ENCODE measurements around the gene NIPAL3.
"Not testable (repeated sequence)": the region's sequence is repeated elsewhere in the genome, so short reads cannot be mapped to it uniquely, and the experiment has no call there.

Gene NIPAL3

DNA sequence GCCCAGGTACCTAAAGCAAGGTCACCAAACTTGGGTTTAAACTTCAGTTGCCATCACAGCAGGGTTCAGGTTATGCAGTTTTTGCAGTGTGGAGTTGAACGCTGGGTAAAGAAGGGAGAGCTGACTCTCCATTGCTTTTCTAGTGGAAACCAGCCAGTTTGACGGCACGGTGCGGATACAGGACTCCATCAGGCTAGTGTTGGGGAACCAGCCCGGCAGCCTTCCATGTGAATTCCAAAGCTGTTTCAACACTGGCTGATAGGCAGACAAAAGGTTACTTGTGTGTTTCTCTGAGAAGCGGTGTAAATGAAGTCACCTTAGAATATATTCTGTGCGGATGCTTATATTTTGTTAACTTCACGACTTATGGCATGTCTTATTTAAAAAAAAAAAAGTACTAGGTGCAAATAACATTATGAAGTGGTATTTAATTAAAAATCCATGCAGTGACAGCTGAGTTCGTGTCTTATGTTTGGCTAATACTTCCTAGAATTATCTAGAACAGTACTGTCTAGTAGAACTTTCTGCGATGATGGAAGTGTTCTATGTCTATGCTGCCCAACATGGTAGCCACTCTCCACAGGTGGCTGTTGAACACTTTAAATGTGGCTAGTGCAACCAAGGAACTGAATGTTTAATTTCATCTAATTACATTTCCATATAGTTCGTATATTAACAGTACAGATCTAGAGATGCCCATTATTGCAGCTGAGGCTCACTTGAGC, 57.1 kb downstream of the NIPAL3 start:
- peaks cover 35% of the 10 kb centered on the region for H3K36me3 Mint-ChIP-seq (ENCODE audit: low read depth)
- H3K27ac Mint-ChIP-seq: no peak overlapping the region
- H3K9me3 Mint-ChIP-seq: no peaks in the 10 kb centered on the region

GRCh38 chr1:24474193-24474592, 58.6 kb downstream of the NIPAL3 start:
- DNase-seq: no peak
- H3K27me3 Mint-ChIP-seq: no peaks in the 10 kb centered on the region
- H3K9me3 Mint-ChIP-seq: no peaks in the 10 kb centered on the region
- H3K27ac Mint-ChIP-seq: no peak overlapping the region
- peaks cover 17% of the 10 kb centered on the region for H3K4me1 Mint-ChIP-seq (ENCODE audit: low read depth)
- H3K4me3 Mint-ChIP-seq: no peak overlapping the region
- peaks cover 26% of the 10 kb centered on the region for H3K36me3 Mint-ChIP-seq (ENCODE audit: low read depth)

More for the DNA sequence above, 57.1 kb downstream of the NIPAL3 start:
- no peak overlapping the region for H3K4me3 Mint-ChIP-seq
- no peaks in the 10 kb centered on the region for H3K27me3 Mint-ChIP-seq
- DNase-seq: no peak
- H3K4me1 Mint-ChIP-seq (ENCODE audit: low read depth): peaks cover 16% of the 10 kb centered on the region

GRCh38 chr1:24475700-24476099, 60.1 kb downstream of the NIPAL3 start:
- DNase-seq: no peak
- no peaks in the 10 kb centered on the region for H3K9me3 Mint-ChIP-seq
- H3K27me3 Mint-ChIP-seq: no peaks in the 10 kb centered on the region
- H3K36me3 Mint-ChIP-seq (ENCODE audit: low read depth): peaks cover 15% of the 10 kb centered on the region
- H3K4me1 Mint-ChIP-seq (ENCODE audit: low read depth): peaks cover 27% of the 10 kb centered on the region
- peak overlapping the region; percentile 14 for H3K27ac Mint-ChIP-seq
- no peak overlapping the region for H3K4me3 Mint-ChIP-seq

- no peak overlapping the region for H3K27ac Mint-ChIP-seq
Measured at GRCh38 chr1:24476571-24476970, 61.0 kb downstream of the NIPAL3 start.

DNA sequence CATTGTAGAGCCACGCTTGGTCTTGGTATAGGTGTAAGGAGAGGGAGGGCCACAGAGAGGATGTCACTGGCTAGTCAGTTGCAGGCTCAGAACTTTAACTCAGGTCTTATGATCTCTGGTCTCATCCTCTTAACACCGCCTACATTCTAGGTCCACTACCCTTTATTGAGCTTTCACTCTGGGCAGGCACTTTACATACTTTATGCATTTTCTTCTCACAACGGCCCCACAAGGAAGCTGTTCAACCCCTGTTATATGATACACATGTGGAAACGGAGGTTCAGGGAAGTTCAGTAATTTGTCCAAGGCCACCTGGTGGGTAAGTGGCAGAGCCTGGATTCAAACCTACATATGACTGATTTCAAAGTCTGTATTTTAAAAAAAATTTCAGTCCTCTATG, 61.7 kb downstream of the NIPAL3 start:
- Mint-ChIP-seq H3K4me1 (ENCODE audit: low read depth) (peaks cover 39% of the 10 kb centered on the region), H3K9me3 (peaks cover 2% of the 10 kb centered on the region), H3K36me3 (ENCODE audit: low read depth) (peaks cover 8% of the 10 kb centered on the region), H3K4me3 (no peak overlapping the region), H3K27ac (peak overlapping the region; percentile 39), H3K27me3 (no peaks in the 10 kb centered on the region)
- no peak for DNase-seq

More at GRCh38 chr1:24476571-24476970, 61.0 kb downstream of the NIPAL3 start:
- peaks cover 32% of the 10 kb centered on the region for H3K4me1 Mint-ChIP-seq (ENCODE audit: low read depth)
- DNase-seq: no peak
- no peaks in the 10 kb centered on the region for H3K27me3 Mint-ChIP-seq
- no peaks in the 10 kb centered on the region for H3K9me3 Mint-ChIP-seq
- peaks cover 10% of the 10 kb centered on the region for H3K36me3 Mint-ChIP-seq (ENCODE audit: low read depth)
- no peak overlapping the region for H3K4me3 Mint-ChIP-seq

GRCh38 chr1:24481101-24481500, 65.5 kb downstream of the NIPAL3 start:
- H3K9me3 Mint-ChIP-seq: peaks cover 2% of the 10 kb centered on the region
- peaks cover 67% of the 10 kb centered on the region for H3K4me1 Mint-ChIP-seq (ENCODE audit: low read depth)
- H3K36me3 Mint-ChIP-seq (ENCODE audit: low read depth): peaks cover 10% of the 10 kb centered on the region
- H3K4me3 Mint-ChIP-seq: peak overlapping the region; percentile 69
- peak overlapping the region; percentile 96 for H3K27ac Mint-ChIP-seq
- peak; percentile 61 for DNase-seq
- H3K27me3 Mint-ChIP-seq: no peaks in the 10 kb centered on the region

DNA sequence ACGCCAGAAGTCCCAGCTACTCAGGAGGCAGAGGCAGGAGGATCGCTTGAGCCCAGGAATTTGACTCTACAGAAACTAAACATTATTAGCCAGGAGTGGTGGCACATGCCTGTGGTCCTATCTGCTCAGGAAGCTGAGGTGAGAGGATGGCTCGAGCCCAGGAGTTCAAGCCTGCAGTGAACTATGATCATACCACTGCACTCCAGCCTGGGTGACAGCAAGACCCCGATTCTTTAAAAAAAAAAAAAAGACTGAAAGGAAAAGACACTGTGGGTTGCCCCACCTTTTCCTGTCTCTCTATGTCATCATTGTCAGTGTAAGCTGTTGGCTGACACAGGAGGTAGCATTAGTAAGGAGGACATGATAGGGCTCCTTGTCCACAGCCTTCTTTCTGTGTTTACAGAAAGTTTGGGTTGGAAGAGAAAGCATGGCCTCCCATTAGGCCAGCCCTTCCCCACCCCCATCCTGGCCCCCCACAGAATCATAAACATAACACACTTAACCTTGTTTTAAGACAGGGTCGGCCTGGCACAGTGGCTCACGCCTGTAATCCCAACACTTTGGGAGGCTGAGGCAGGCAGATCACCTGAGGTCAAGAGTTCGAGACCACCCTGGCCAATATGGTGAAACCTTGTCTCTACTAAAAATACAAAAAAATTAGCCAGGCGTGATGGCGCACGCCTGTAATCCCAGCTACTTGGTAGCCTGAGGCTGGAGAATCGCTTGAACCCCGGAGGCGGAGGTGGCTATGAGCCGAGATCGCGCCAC, 66.4 kb downstream of the NIPAL3 start:
- peaks cover 72% of the 10 kb centered on the region for H3K4me1 Mint-ChIP-seq (ENCODE audit: low read depth)
- DNase-seq: no peak
- H3K27ac Mint-ChIP-seq: peak overlapping the region; percentile 96
- peak overlapping the region; percentile 69 for H3K4me3 Mint-ChIP-seq
- H3K36me3 Mint-ChIP-seq (ENCODE audit: low read depth): peaks cover 10% of the 10 kb centered on the region
- H3K9me3 Mint-ChIP-seq: peaks cover 2% of the 10 kb centered on the region
- H3K27me3 Mint-ChIP-seq: no peaks in the 10 kb centered on the region

DNA sequence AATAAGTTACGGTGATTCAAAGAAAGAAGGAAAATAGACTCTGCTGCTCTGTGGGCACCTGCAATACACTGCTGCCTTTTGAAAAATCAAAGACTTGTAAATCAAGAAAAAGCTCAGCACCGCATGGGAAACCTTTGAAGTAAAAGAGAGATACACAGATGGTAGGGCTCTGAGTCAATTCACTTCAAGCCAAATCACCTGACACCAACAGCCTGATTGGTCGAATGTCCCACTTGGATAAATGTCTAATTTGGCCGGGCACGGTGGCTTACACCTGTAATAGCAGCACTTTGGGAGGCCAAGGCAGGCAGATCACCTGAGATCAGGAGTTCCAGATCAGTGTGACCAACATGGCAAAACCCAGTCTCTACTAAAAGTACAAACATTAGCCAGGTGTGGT, 67.8 kb downstream of the NIPAL3 start:
- Mint-ChIP-seq H3K4me3 (peak overlapping the region; percentile 3), H3K27ac (peak overlapping the region; percentile 96), H3K36me3 (ENCODE audit: low read depth) (peaks cover 10% of the 10 kb centered on the region), H3K4me1 (ENCODE audit: low read depth) (peaks cover 78% of the 10 kb centered on the region), H3K27me3 (no peaks in the 10 kb centered on the region), H3K9me3 (peaks cover 2% of the 10 kb centered on the region)
- DNase-seq: peak; percentile 60

- no peaks in the 10 kb centered on the region for H3K27me3 Mint-ChIP-seq
- H3K4me1 Mint-ChIP-seq (ENCODE audit: low read depth): peaks cover 84% of the 10 kb centered on the region
- no peak overlapping the region for H3K4me3 Mint-ChIP-seq
- H3K9me3 Mint-ChIP-seq: peaks cover 2% of the 10 kb centered on the region
- no peak for DNase-seq
- peak overlapping the region; percentile 96 for H3K27ac Mint-ChIP-seq
- H3K36me3 Mint-ChIP-seq (ENCODE audit: low read depth): peaks cover 9% of the 10 kb centered on the region
Measured at GRCh38 chr1:24484199-24484598, 68.6 kb downstream of the NIPAL3 start.

- Mint-ChIP-seq H3K27me3 (no peaks in the 10 kb centered on the region), H3K4me1 (ENCODE audit: low read depth) (peaks cover 74% of the 10 kb centered on the region), H3K36me3 (ENCODE audit: low read depth) (peaks cover 6% of the 10 kb centered on the region), H3K4me3 (peak overlapping the region; percentile 74), H3K27ac (peak overlapping the region; percentile 95), H3K9me3 (peaks cover 6% of the 10 kb centered on the region)
- DNase-seq: peak; percentile 50
Measured at GRCh38 chr1:24486331-24487065, 70.9 kb downstream of the NIPAL3 start.

DNA sequence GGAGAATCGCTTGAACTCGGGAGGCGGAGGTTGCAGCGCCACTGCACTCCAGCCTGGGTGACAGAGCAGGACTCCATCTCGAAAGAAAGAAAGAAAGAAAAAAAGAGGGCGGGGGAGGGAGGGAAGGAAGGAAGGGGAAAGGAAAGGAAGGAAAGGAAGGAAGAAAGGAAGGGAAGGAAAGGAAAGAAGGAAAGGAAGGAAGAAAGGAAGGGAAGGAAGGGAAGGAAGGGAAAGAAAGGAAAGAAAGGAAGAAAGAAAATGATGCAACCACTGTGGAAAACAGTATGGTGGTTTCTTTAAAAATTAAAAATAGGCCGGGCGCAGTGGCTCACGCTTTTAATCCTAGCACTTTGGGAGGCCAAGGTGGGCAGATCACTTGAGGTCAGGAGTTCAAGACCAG, 71.9 kb downstream of the NIPAL3 start:
- peaks cover 4% of the 10 kb centered on the region for H3K9me3 Mint-ChIP-seq
- no peak for DNase-seq
- peak overlapping the region; percentile 95 for H3K27ac Mint-ChIP-seq
- H3K4me3 Mint-ChIP-seq: peak overlapping the region; percentile 74
- H3K36me3 Mint-ChIP-seq (ENCODE audit: low read depth): peaks cover 5% of the 10 kb centered on the region
- no peaks in the 10 kb centered on the region for H3K27me3 Mint-ChIP-seq
- peaks cover 73% of the 10 kb centered on the region for H3K4me1 Mint-ChIP-seq (ENCODE audit: low read depth)

DNA sequence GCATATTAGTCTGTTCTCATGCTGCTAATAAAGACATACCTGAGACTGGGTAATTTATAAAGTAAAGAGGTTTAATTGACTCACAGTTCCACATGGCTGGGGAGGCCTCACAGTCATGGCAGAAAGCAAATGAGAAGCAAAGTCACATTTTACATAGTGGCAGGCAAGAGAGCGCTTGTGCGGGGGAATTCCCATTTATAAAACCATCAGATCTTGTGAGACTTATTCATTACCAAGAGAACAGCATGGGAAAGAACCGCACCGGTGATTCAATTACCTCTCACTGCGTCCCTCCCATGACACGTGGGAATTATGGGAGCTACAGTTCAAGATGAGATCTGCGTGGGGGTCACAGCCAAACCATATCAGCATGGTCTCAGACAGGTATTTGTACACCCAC, 72.6 kb downstream of the NIPAL3 start:
- H3K4me3 Mint-ChIP-seq: peak overlapping the region; percentile 74
- H3K9me3 Mint-ChIP-seq; H3K36me3 Mint-ChIP-seq (ENCODE audit: low read depth); H3K27me3 Mint-ChIP-seq: not testable (repeated sequence)
- H3K4me1 Mint-ChIP-seq (ENCODE audit: low read depth): peaks cover 73% of the 10 kb centered on the region
- DNase-seq: peak; percentile 70
- peak overlapping the region; percentile 95 for H3K27ac Mint-ChIP-seq

DNA sequence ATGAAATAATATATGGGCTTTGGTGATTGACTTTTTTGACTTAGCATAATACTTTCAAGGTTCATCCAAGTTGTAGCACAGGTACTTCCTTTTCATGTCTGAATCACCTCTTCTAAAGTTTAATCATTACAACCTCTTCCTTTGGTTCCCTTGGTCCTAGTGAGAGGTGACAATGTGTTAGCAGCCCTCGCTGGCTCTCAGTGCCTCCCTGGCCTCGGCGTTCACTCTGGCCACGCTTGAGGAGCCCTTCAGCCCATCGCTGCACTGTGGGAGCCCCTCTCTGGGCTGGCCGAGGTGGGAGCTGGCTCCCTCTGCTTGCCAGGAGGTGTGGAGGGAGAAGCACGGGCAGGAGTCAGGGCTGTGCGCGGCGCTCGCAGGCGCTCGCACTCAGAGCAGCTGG, 74.1 kb downstream of the NIPAL3 start:
- Mint-ChIP-seq H3K4me1 (ENCODE audit: low read depth) (peaks cover 58% of the 10 kb centered on the region), H3K36me3 (ENCODE audit: low read depth) (no peaks in the 10 kb centered on the region), H3K4me3 (no peak overlapping the region), H3K27me3 (no peaks in the 10 kb centered on the region), H3K9me3 (peaks cover 4% of the 10 kb centered on the region), H3K27ac (peak overlapping the region; percentile 95)
- no peak for DNase-seq

DNA sequence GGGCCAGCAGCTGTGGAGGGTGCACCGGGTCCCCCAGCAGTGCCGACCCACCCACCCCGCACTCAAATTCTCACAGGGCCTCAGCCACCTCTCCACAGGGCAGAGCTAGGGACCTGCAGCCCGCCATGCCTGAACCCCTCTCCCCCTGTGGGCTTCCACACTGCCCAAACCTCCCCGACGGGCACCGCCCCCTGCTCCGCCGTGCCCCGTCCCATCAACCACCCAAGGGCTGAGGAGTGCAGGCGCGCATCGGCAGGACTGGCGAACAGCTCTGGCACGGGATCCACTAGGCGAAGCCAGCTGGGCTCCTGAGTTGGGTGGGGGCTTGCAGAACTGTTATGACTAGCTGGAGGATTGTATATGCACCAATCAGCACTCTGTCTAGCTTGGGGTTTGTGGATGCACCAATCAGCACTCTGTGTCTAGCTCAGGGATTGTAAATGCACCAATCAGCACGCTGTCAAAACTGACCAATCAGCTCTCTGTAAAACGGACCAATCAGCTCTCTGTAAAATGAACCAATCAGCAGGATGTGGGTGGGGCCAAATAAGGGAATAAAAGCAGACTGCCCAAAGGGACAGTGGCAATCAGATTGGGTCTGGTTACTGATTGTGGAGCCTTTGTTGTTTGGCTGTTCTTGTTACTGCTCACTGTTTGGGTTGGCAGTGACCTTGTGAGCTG, 74.6 kb downstream of the NIPAL3 start:
- DNase-seq: no peak
- Mint-ChIP-seq H3K9me3 (peaks cover 4% of the 10 kb centered on the region), H3K4me1 (ENCODE audit: low read depth) (peaks cover 54% of the 10 kb centered on the region), H3K36me3 (ENCODE audit: low read depth) (no peaks in the 10 kb centered on the region), H3K27ac (no peak overlapping the region), H3K4me3 (no peak overlapping the region), H3K27me3 (no peaks in the 10 kb centered on the region)
